Measurements from ENCODE around the gene POPDC3. TPM values are rescaled to one million over a fixed set of nuclear protein-coding genes. Genes with fewer than 3 reads are reported as not detected.
"Not testable (repeated sequence)": the region's sequence is repeated elsewhere in the genome, so short reads cannot be mapped to it uniquely, and the experiment has no call there.

Gene POPDC3
- total RNA-seq, 4 donors from 2014 or later = 105 to 218 (median 179) TPM

- H3K9me3 ChIP-seq = no peaks in the 10 kb centered on the region
- peak overlapping the region; percentile 96 to 99 (median 99) for H3K27ac ChIP-seq
- in situ Hi-C loops (cut with MboI; ENCODE audit: low sequenced_read_pairs in 4 of 4) = no loop called here
- no peak overlapping the region for H3K4me3 ChIP-seq
- no peaks in the 10 kb centered on the region for H3K27me3 ChIP-seq
- H3K4me1 ChIP-seq = peaks cover 26 to 31% of the 10 kb centered on the region in 2 donors
- intact Hi-C loops (cut with DNase I; ENCODE audit: low total_unique reads) = no loop called here
- TF ChIP-seq POLR2A (IDR thresholded peaks at IDR 0.05) (no peak), CTCF (IDR thresholded peaks at IDR 0.05 in 4 of 5, conservative IDR thresholded peaks at IDR 0.05 in 1 of 5) (no peak)
- DNase-seq (no peak), ATAC-seq (no peak)
- H3K36me3 ChIP-seq = no peaks in the 10 kb centered on the region
Observed at GRCh38 chr6:105174512-105174911, 5.3 kb downstream of the POPDC3 start.

- H3K4me3 ChIP-seq; DNase-seq; intact Hi-C loops (cut with DNase I; ENCODE audit: low total_unique reads); H3K9me3 ChIP-seq; H3K27ac ChIP-seq; H3K27me3 ChIP-seq; in situ Hi-C loops (cut with MboI; ENCODE audit: low sequenced_read_pairs in 4 of 4); ATAC-seq; H3K36me3 ChIP-seq: not testable (repeated sequence)
- peaks cover 32 to 38% of the 10 kb centered on the region in 2 donors for H3K4me1 ChIP-seq
Observed at GRCh38 chr6:105172515-105172914, 7.3 kb downstream of the POPDC3 start.

GRCh38 chr6:105170059-105170458 is 9.8 kb downstream of the POPDC3 start:
- TF ChIP-seq CTCF (IDR thresholded peaks at IDR 0.05 in 4 of 5, conservative IDR thresholded peaks at IDR 0.05 in 1 of 5) (no peak), POLR2A (IDR thresholded peaks at IDR 0.05) (no peak)
- Histone ChIP-seq H3K9me3 (no peaks in the 10 kb centered on the region), H3K4me3 (no peak overlapping the region), H3K36me3 (no peaks in the 10 kb centered on the region), H3K27ac (peak overlapping the region; percentile 89 to 93 (median 91)), H3K4me1 (peaks cover 54 to 55% of the 10 kb centered on the region in 2 donors), H3K27me3 (no peaks in the 10 kb centered on the region)
- ATAC-seq (no peak), DNase-seq (no peak)
- in situ Hi-C loops (cut with MboI; ENCODE audit: low sequenced_read_pairs in 4 of 4) = no loop called here
- intact Hi-C loops (cut with DNase I; ENCODE audit: low total_unique reads) = no loop called here

- TF ChIP-seq CTCF (IDR thresholded peaks at IDR 0.05 in 4 of 5, conservative IDR thresholded peaks at IDR 0.05 in 1 of 5) = no peak
- no peak for TF ChIP-seq POLR2A (IDR thresholded peaks at IDR 0.05)
- H3K36me3 ChIP-seq = no peaks in the 10 kb centered on the region
- H3K4me3 ChIP-seq = no peak overlapping the region
- no peak for DNase-seq
- H3K27ac ChIP-seq = peak overlapping the region; percentile 89 to 93 (median 91)
- intact Hi-C loops (cut with DNase I; ENCODE audit: low total_unique reads) = loop anchor here (10.0 kb wide), 1 partner anchor 627 kb away; no protein-coding TSS in a partner anchor
- ATAC-seq = no peak
- no peaks in the 10 kb centered on the region for H3K9me3 ChIP-seq
- in situ Hi-C loops (cut with MboI; ENCODE audit: low sequenced_read_pairs in 4 of 4) = loop anchor here in 1 of 4 donors (10.0 kb wide), 1 partner anchor 157 kb away; no protein-coding TSS in a partner anchor
- H3K4me1 ChIP-seq = peaks cover 71 to 72% of the 10 kb centered on the region in 2 donors
- H3K27me3 ChIP-seq = no peaks in the 10 kb centered on the region
Observed at GRCh38 chr6:105167914-105168313, 11.9 kb downstream of the POPDC3 start.

- H3K27me3 ChIP-seq = no peaks in the 10 kb centered on the region
- H3K4me1 ChIP-seq = peaks cover 73 to 81% of the 10 kb centered on the region in 2 donors
- H3K9me3 ChIP-seq = no peaks in the 10 kb centered on the region
- peak overlapping the region in 3 of 4 donors; percentile 16 to 20 (median 19) for H3K4me3 ChIP-seq
- intact Hi-C loops (cut with DNase I; ENCODE audit: low total_unique reads) (loop anchor here (1.0 to 10.0 kb wide), 3 partner anchors 116 to 630 kb away; no protein-coding TSS in a partner anchor), in situ Hi-C loops (cut with MboI; ENCODE audit: low sequenced_read_pairs in 4 of 4) (loop anchor here in 1 of 4 donors (10.0 kb wide), 1 partner anchor 160 kb away; no protein-coding TSS in a partner anchor)
- H3K27ac ChIP-seq = peak overlapping the region; percentile 89 to 93 (median 91)
- ATAC-seq = peak; percentile 93 to 95
- peaks cover 0 to 2% of the 10 kb centered on the region in 2 donors for H3K36me3 ChIP-seq
- TF ChIP-seq CTCF (IDR thresholded peaks at IDR 0.05 in 4 of 5, conservative IDR thresholded peaks at IDR 0.05 in 1 of 5) (no peak), POLR2A (IDR thresholded peaks at IDR 0.05) (peak; percentile 18 to 69)
- DNase-seq = peak; percentile 88 to 92
Observed at GRCh38 chr6:105164418-105164817, 15.4 kb downstream of the POPDC3 start.
